ENCODE results near the gene ABCB10.
A peak's percentile ranks its signal among the peaks of the same experiment; 100 is the strongest.

The ABCB10 gene

GRCh38 chr1:229585338-229585737, 26.8 kb upstream of the ABCB10 start:
- no peak for TF ChIP-seq MAX (IDR thresholded peaks at IDR 0.05; ENCODE audit: low read depth, low read length)
- no peak overlapping the region for H3K4me3 ChIP-seq (ENCODE audit: low read depth, low read length)
- no peak for DNase-seq (ENCODE audit: low read depth)

GRCh38 chr1:229582715-229583114, 24.2 kb upstream of the ABCB10 start:
- no peak for TF ChIP-seq MYC (IDR thresholded peaks at IDR 0.05; ENCODE audit: low read depth, low read length)
- TF ChIP-seq POLR2A (IDR thresholded peaks at IDR 0.05; ENCODE audit: extremely low read depth, insufficient read length), result no peak
- TF ChIP-seq MAX (IDR thresholded peaks at IDR 0.05; ENCODE audit: low read depth, low read length), result no peak
- no peak for TF ChIP-seq CTCF (IDR thresholded peaks at IDR 0.05; ENCODE audit: low read depth, low read length)
- DNase-seq (ENCODE audit: low read depth), result no peak
- no peak overlapping the region for H3K4me3 ChIP-seq (ENCODE audit: low read depth, low read length)

DNA sequence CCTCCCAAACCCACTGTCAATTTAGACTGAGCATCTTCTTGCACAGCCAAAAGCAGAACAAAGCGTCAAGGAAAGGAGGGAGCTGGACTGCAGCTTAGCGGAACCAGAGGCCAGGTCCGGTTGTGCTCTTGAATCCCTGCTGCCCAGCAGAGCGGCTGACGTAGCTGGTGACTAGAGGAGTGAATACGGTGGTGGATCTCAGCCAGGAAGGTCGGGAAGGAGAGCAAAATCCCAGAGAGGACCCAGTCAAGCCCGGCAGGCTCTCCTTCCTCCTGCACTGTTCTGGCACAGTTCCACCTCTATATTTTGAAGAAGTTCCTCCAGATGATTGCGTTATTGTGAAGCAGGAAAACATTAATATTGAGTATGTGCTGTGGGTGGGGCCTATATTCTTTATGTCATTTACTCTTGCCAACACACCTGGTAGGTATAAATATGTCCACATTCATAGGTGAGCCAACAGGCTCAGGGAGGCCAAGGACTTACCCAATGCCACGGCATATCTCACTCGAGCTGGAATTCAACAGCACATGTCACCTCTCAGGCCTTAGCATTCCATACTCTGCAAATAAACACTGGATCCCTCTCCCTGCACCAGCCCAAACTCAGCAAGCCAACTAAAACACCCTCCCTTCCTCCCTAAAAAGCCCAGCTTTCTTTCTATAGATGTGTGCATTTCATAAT, 23.6 kb upstream of the ABCB10 start:
- no peak overlapping the region for H3K4me3 ChIP-seq (ENCODE audit: low read depth, low read length)
- DNase-seq (ENCODE audit: low read depth), result no peak
- TF ChIP-seq MYC (IDR thresholded peaks at IDR 0.05; ENCODE audit: low read depth, low read length) (no peak), MAX (IDR thresholded peaks at IDR 0.05; ENCODE audit: low read depth, low read length) (no peak), POLR2A (IDR thresholded peaks at IDR 0.05; ENCODE audit: extremely low read depth, insufficient read length) (no peak), CTCF (IDR thresholded peaks at IDR 0.05; ENCODE audit: low read depth, low read length) (no peak)

DNA sequence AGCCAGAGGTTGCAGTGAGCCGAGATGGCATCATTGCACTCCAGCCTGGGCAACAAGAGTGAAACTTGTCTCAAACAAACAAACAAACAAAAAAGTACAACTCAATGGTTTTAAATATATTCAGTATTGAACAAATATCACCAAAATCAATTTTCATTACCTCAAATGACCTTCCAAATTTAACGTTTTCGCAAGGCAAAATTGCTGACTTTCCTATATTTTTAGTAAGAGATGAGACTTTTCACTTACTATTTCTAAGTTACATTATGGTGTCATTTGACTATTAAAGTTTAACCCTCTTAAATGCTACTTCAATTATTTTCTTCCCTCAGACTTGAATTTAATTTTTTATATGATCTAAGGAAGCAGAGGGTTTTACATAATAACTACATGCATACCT, 23.0 kb upstream of the ABCB10 start:
- DNase-seq (ENCODE audit: low read depth), result no peak
- TF ChIP-seq CTCF (IDR thresholded peaks at IDR 0.05; ENCODE audit: low read depth, low read length) (no peak), MYC (IDR thresholded peaks at IDR 0.05; ENCODE audit: low read depth, low read length) (no peak), MAX (IDR thresholded peaks at IDR 0.05; ENCODE audit: low read depth, low read length) (no peak), POLR2A (IDR thresholded peaks at IDR 0.05; ENCODE audit: extremely low read depth, insufficient read length) (no peak)
- H3K4me3 ChIP-seq (ENCODE audit: low read depth, low read length), result no peak overlapping the region

- H3K4me3 ChIP-seq (ENCODE audit: low read depth, low read length), result no peak overlapping the region
- TF ChIP-seq POLR2A (IDR thresholded peaks at IDR 0.05; ENCODE audit: extremely low read depth, insufficient read length) (no peak), MYC (IDR thresholded peaks at IDR 0.05; ENCODE audit: low read depth, low read length) (no peak), MAX (IDR thresholded peaks at IDR 0.05; ENCODE audit: low read depth, low read length) (no peak), CTCF (IDR thresholded peaks at IDR 0.05; ENCODE audit: low read depth, low read length) (no peak)
- peak; percentile 45 for DNase-seq (ENCODE audit: low read depth)
Measured at GRCh38 chr1:229579059-229579673, 20.7 kb upstream of the ABCB10 start.

All from NB4 (cell line).